Natural killer cell (primary cell): ENCODE data around the gene TENM4. TPM values are rescaled to one million over a fixed set of nuclear protein-coding genes. Genes with fewer than 3 reads are reported as not detected.
"Not testable (repeated sequence)": the region's sequence is repeated elsewhere in the genome, so short reads cannot be mapped to it uniquely, and the experiment has no call there.

ENCODE experiments used
- ATAC-seq, 3 donors: fragments of 150-1000 bp in 2 of 3; fragments of 200-7000 bp in 1 of 3; cut with Tn5 transposase; 1 replicate in 1 of 3; 2 replicates in 2 of 3; pipeline ENCODE4 v1.10.0; 2021; ENCODE audit warnings: mild to moderate bottlenecking in 2 of 3, moderate library complexity in 2 of 3
- DNase-seq, 2 donors: peaks; one replicate each; pipeline versions ENCODE4 v3.0.0 to v3.0.0-alpha.2; 2013 to 2021; ENCODE audit warnings: mixed read lengths in 1 of 2
- H3K27ac ChIP-seq: one replicate; pipeline ENCODE4 v1.5.1; 2013; ENCODE audit warnings: mild to moderate bottlenecking, low read length
- H3K27me3 ChIP-seq: one replicate; pipeline ENCODE4 v1.6.1; 2013; ENCODE audit warnings: low read length; ENCODE audit not compliant: control insufficient read depth, insufficient read depth
- H3K36me3 ChIP-seq: one replicate; pipeline ENCODE4 v1.6.1; 2013; ENCODE audit warnings: low read length; ENCODE audit not compliant: control insufficient read depth, insufficient read depth
- H3K4me1 ChIP-seq: one replicate; pipeline ENCODE4 v1.6.1; 2013; ENCODE audit warnings: low read length; ENCODE audit not compliant: control insufficient read depth, insufficient read depth
- H3K4me3 ChIP-seq: one replicate; pipeline ENCODE4 v1.5.1; 2013; ENCODE audit warnings: low read length
- H3K9me3 ChIP-seq: one replicate; pipeline ENCODE4 v1.6.1; 2013; ENCODE audit warnings: low read length; ENCODE audit not compliant: control insufficient read depth, insufficient read depth
- H3K27ac Mint-ChIP-seq, 2 donors: one replicate each; pipeline ENCODE4 v1.8.0; 2022; ENCODE audit warnings: mild to moderate bottlenecking in 2 of 2, mixed read lengths in 2 of 2, moderate library complexity in 1 of 2
- H3K27me3 Mint-ChIP-seq, 2 donors: one replicate each; pipeline ENCODE4 v1.8.0; 2022; ENCODE audit warnings: low read depth in 2 of 2, mixed read lengths in 2 of 2
- H3K36me3 Mint-ChIP-seq: one replicate; pipeline ENCODE4 v1.8.0; 2022; ENCODE audit warnings: mixed read lengths
- H3K4me1 Mint-ChIP-seq, 2 donors: one replicate each; pipeline ENCODE4 v1.8.0; 2022; ENCODE audit warnings: mixed read lengths in 2 of 2
- H3K4me3 Mint-ChIP-seq: one replicate; pipeline ENCODE4 v1.8.0; 2022; ENCODE audit warnings: mild to moderate bottlenecking, moderate library complexity, mixed read lengths
- H3K9me3 Mint-ChIP-seq, 2 donors: one replicate each; pipeline ENCODE4 v1.8.0; 2022; ENCODE audit warnings: mixed read lengths in 2 of 2
- WGBS: methylation state at CpG from one replicate; pipeline ENCODE4 v1.1.7; 2013; ENCODE audit warnings: missing lambda C conversion rate; ENCODE audit not compliant: insufficient coverage; 5-methylcytosine and 5-hydroxymethylcytosine counted together
- intact Hi-C: fragments of 100-400 bp; cut with micrococcal nuclease; formaldehyde crosslinking; loops from one replicate; pipeline ENCODE4 v1.14.2; 2022
- total RNA-seq, 4 donors: library from RNA; stranded (reverse); fragments of 120-200 nt in 1 of 4; gene quantifications; one replicate each; pipeline versions ENCODE4 v1.2.3 to v1.2.4, GENCODE V29; 2013 to 2022
- TF ChIP-seq, protein P1 (sequence below): fragments of 200-600 bp; IDR thresholded peaks from one replicate; pipeline ENCODE4 v1.8.0; 2022; ENCODE audit warnings: antibody characterized with exemption

TENM4 gene
- total RNA-seq, 3 donors from 2014 or later (not counting 1 experiment from before 2014, with no cell fraction given): 0.63 to 0.75 TPM; not detected in 1

DNA sequence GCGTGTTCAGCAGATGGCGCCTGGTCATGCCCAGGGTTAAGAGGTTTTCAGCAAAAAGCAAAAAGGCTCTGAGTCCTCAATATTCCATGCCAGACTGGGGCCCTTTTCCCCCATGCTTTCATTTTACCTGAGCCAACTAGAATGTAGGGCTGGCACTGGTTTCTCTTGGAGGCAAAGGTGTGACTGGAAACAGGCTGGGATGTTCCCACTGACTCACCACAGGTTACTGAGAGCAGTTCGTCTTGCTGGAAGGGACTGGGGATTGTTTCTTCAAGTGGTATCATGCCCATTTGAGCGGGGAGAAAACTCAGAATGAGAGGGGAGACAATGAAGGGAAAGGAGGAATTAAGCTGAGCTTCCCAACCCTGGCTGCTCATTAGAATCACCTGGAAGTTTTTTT lies 243.9 kb downstream of the TENM4 start:
- Histone ChIP-seq H3K27me3 (no peaks in the 10 kb centered on the region), H3K9me3 (no peaks in the 10 kb centered on the region), H3K4me3 (no peak overlapping the region), H3K27ac (no peak overlapping the region), H3K36me3 (no peaks in the 10 kb centered on the region), H3K4me1 (no peaks in the 10 kb centered on the region)
- TF ChIP-seq, protein P1, sequence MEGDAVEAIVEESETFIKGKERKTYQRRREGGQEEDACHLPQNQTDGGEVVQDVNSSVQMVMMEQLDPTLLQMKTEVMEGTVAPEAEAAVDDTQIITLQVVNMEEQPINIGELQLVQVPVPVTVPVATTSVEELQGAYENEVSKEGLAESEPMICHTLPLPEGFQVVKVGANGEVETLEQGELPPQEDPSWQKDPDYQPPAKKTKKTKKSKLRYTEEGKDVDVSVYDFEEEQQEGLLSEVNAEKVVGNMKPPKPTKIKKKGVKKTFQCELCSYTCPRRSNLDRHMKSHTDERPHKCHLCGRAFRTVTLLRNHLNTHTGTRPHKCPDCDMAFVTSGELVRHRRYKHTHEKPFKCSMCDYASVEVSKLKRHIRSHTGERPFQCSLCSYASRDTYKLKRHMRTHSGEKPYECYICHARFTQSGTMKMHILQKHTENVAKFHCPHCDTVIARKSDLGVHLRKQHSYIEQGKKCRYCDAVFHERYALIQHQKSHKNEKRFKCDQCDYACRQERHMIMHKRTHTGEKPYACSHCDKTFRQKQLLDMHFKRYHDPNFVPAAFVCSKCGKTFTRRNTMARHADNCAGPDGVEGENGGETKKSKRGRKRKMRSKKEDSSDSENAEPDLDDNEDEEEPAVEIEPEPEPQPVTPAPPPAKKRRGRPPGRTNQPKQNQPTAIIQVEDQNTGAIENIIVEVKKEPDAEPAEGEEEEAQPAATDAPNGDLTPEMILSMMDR: no peak
- Mint-ChIP-seq H3K27ac (no peak overlapping the region), H3K27me3 (no peaks in the 10 kb centered on the region), H3K4me1 (no peaks in the 10 kb centered on the region), H3K36me3 (no peaks in the 10 kb centered on the region), H3K9me3 (peaks cover 0 to 6% of the 10 kb centered on the region in 2 donors), H3K4me3 (no peak overlapping the region)
- DNase-seq (no peak), ATAC-seq (no peak)
- 83% methylated on average over 4 of the region's 4 CpGs for WGBS
- intact Hi-C loops: no loop called here

DNA sequence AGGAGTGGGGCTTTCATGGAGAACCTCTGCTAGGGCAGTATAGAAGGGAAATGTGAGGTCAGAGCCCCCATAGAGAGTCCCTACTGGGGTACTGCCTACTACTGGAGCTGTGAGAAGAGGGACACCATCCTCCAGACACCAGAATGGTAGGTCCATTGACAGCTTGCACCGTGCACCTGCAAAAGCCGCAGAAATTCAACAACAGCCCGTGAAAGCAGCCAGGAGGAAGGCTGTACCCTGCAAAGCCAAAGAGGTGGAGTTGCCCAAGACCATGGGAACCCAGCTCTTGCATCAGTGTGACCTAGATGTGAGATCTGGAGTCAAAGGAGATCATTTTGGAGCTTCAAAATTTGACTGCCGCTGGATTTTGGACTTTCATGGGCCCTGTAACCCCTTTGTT lies 245.6 kb downstream of the TENM4 start:
- intact Hi-C loops: no loop called here
- DNase-seq (no peak), ATAC-seq (no peak)
- no peaks in the 10 kb centered on the region for H3K4me1 Mint-ChIP-seq
- no peaks in the 10 kb centered on the region for H3K9me3 ChIP-seq
- H3K36me3 Mint-ChIP-seq: no peaks in the 10 kb centered on the region
- H3K27ac Mint-ChIP-seq: no peak overlapping the region
- WGBS: 82% methylated on average over 4 of the region's 4 CpGs
- H3K27me3 Mint-ChIP-seq: no peaks in the 10 kb centered on the region
- H3K4me3 Mint-ChIP-seq: no peak overlapping the region
- no peaks in the 10 kb centered on the region for H3K36me3 ChIP-seq
- TF ChIP-seq, protein P1: no peak
- peaks cover 0 to 4% of the 10 kb centered on the region in 2 donors for H3K9me3 Mint-ChIP-seq
- no peak overlapping the region for H3K4me3 ChIP-seq
- no peaks in the 10 kb centered on the region for H3K4me1 ChIP-seq
- no peaks in the 10 kb centered on the region for H3K27me3 ChIP-seq
- H3K27ac ChIP-seq: no peak overlapping the region

DNA sequence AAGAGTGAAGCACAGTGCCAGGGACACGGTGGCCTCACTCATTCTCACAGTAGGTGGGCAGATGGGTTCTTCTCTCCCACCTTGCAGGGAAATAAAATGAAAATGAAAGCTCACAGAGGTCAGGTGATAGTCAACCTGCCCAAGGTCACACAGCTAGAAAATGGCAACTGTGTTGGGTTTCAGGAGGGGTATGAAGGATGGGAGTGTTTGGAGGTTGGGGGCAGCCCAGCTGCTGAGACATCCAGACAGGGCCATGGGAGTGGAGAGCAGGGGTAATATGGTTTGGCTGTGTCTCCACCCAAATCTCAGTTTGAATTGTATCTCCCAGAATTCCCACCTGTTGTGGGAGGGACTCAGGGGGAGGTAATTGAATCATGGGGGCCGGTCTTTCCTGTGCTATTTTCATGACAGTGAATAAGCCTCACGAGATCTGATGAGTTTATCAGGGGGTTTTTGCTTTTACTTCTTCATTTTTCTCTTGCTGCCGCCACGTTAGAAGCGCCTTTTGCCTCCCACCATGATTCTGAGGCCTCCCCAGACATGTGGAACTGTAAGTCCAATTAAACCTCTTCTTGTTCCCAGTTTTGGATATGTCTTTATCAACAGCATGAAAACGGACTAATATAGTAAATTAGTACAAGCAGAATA lies 247.0 kb downstream of the TENM4 start:
- no peak overlapping the region for H3K27ac Mint-ChIP-seq
- WGBS: 85% methylated on average over 6 of the region's 7 CpGs
- TF ChIP-seq, protein P1: no peak

DNA sequence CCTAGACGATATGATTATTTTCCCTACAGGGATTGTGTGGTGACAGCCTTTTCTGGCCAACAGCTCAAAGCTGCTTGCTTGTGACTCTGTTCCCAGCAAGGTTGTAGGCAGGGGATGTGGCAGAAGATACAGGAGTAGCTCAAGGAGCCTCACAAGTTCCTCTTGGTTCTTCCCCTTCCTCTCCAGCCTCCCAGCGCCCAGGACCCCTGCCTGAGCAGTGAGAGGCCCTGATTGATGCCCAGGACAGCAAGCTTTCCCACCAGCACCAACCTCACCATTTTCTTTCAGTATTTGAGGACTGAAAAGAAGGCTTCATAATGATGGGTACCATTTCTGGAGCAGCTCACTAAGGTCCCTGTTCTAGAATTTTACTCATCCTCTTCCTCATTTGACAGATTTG lies 248.0 kb downstream of the TENM4 start:
- no peak overlapping the region for H3K4me3 ChIP-seq
- H3K27me3 Mint-ChIP-seq: no peaks in the 10 kb centered on the region
- H3K36me3 Mint-ChIP-seq: no peaks in the 10 kb centered on the region
- no peak overlapping the region for H3K27ac Mint-ChIP-seq
- H3K27ac ChIP-seq: no peak overlapping the region
- H3K9me3 ChIP-seq: no peaks in the 10 kb centered on the region
- intact Hi-C loops: no loop called here
- no peak overlapping the region for H3K4me3 Mint-ChIP-seq
- 55% methylated on average over 2 of the region's 2 CpGs for WGBS
- H3K4me1 Mint-ChIP-seq: no peaks in the 10 kb centered on the region
- DNase-seq: no peak
- ATAC-seq: no peak
- H3K36me3 ChIP-seq: no peaks in the 10 kb centered on the region
- H3K9me3 Mint-ChIP-seq: peaks cover 3 to 6% of the 10 kb centered on the region in 2 donors
- no peaks in the 10 kb centered on the region for H3K27me3 ChIP-seq
- TF ChIP-seq, protein P1: no peak
- H3K4me1 ChIP-seq: no peaks in the 10 kb centered on the region

More for the DNA sequence above, 247.0 kb downstream of the TENM4 start:
- H3K9me3 ChIP-seq: no peaks in the 10 kb centered on the region
- no peak for DNase-seq
- intact Hi-C loops: no loop called here
- H3K27me3 ChIP-seq: no peaks in the 10 kb centered on the region
- H3K4me3 ChIP-seq: no peak overlapping the region
- no peak overlapping the region for H3K27ac ChIP-seq
- no peak overlapping the region for H3K4me3 Mint-ChIP-seq
- no peaks in the 10 kb centered on the region for H3K36me3 ChIP-seq
- no peaks in the 10 kb centered on the region for H3K27me3 Mint-ChIP-seq
- no peaks in the 10 kb centered on the region for H3K36me3 Mint-ChIP-seq
- no peak for ATAC-seq
- no peaks in the 10 kb centered on the region for H3K4me1 Mint-ChIP-seq
- no peaks in the 10 kb centered on the region for H3K4me1 ChIP-seq
- peaks cover 3% of the 10 kb centered on the region in 2 donors for H3K9me3 Mint-ChIP-seq

DNA sequence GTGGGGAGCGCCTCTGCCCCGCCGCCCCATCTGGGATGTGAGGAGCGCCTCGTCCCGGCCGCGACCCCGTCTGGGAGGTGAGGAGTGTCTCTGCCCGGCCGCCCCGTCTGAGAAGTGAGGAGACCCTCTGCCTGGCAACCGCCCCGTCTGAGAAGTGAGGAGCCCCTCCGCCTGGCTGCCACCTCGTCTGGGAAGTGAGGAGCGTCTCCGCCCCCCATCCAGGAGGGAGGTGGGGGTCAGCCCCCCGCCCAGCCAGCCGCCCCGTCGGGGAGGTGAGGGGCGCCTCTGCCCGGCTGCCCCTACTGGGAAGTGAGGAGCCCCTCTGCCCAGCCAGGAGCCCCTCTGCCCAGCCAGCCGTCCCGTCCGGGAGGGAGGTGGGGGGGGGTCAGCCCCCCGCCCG lies 249.1 kb downstream of the TENM4 start:
- H3K27ac ChIP-seq, H3K27me3 ChIP-seq, H3K9me3 ChIP-seq, H3K27me3 Mint-ChIP-seq, H3K4me3 Mint-ChIP-seq, H3K4me1 Mint-ChIP-seq, DNase-seq, H3K36me3 ChIP-seq, ATAC-seq, H3K4me3 ChIP-seq, intact Hi-C loops, H3K4me1 ChIP-seq, H3K27ac Mint-ChIP-seq, H3K9me3 Mint-ChIP-seq, H3K36me3 Mint-ChIP-seq: not testable (repeated sequence)
- 98% methylated on average over 25 of the region's 29 CpGs for WGBS
